IPS-NIHi7 (cell line): ENCODE results near the gene PLXNC1.
A peak's percentile ranks its signal among the peaks of the same experiment; 100 is the strongest.

Experiments
- DNase-seq: peaks from one replicate; pipeline ENCODE4 v3.0.0; 2012; ENCODE audit warnings: mixed read lengths; ENCODE audit errors: extremely low spot score

Gene PLXNC1

GRCh38 chr12:94239332-94239993, 91.1 kb downstream of the PLXNC1 start:
- no peak for DNase-seq

GRCh38 chr12:94240171-94240570, 91.8 kb downstream of the PLXNC1 start:
- DNase-seq, result no peak

- DNase-seq, result no peak
Observed at GRCh38 chr12:94242901-94243300, 94.5 kb downstream of the PLXNC1 start.

GRCh38 chr12:94244165-94245133, 96.1 kb downstream of the PLXNC1 start:
- no peak for DNase-seq

DNA sequence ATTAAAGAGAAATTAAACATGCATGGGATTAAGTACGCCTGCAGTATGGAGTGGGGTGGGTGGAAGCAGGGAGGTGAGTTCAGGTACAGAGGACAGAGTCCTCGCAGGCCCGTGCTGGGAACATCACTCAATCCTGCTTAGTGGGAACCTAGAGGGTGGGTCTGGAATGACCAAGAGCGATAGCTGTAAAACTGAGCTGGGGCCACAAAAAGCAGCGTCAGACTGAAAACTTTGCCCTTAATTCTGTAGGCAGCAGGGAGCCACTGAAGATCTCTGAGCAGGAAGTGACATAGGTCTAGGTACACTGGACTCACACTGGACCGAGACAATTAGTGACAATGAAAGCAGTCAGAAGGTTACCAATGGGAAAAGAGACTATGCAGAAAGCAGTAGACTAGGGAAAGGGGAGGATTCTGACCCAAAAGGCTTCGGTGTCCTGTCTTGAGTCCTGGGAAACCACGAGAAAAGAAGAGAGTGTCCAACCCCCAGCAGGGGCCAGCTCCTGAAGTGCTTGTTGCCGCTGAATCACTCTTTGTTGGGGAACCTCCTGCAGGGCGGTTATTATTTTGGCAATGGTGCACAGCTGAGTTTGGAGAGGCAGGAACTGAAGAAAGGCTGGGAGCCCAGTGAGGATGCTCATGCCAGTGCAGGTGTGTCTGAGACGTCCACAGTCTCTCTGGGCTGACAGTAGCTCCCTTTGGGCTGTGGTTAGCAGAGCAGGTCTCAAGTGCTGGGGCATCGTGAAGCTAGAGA, 97.4 kb downstream of the PLXNC1 start:
- DNase-seq, result no peak

- no peak for DNase-seq
Observed at GRCh38 chr12:94247246-94247645, 98.9 kb downstream of the PLXNC1 start.

DNA sequence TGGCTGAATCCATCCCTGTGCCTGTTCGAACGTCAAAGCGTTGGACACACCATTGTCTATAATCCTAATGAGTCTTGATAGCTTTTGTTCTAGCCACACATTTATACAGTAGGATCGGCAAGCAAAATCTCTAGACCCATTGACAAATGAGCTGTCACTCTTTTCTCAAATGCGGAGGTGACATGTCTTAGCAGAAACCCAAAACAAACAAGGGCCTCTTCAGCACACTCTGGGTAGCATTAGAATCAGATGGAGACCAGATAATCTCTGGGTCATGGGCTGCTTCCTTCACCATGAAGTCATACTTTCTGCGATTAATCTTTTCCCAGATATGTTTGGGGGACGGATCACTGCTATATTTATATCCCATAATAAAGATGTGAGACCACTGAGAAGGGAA, 100.2 kb downstream of the PLXNC1 start:
- DNase-seq, result no peak

DNA sequence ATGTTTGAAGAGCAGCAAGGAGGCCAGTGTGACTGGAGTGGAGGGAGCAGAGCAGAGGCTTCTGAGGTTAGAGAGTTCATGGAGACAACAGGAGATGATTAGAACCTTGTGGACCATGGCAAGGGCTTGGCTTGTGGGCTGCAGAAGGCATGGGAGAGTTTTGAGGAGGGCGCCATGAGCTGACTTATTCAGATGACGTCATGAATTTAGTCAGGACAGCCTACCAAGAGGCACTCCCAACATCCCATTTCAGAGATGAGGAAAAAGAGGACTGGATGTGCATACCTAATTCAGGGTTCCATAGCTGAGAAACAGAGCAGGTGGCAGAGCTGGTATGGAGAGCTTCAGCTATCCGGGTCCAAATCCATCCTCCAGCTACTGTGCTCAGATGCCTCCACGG, 101.8 kb downstream of the PLXNC1 start:
- no peak for DNase-seq

GRCh38 chr12:94254270-94254669, 105.9 kb downstream of the PLXNC1 start:
- DNase-seq, result no peak

GRCh38 chr12:94255006-94255405, 106.6 kb downstream of the PLXNC1 start:
- DNase-seq, result no peak

DNA sequence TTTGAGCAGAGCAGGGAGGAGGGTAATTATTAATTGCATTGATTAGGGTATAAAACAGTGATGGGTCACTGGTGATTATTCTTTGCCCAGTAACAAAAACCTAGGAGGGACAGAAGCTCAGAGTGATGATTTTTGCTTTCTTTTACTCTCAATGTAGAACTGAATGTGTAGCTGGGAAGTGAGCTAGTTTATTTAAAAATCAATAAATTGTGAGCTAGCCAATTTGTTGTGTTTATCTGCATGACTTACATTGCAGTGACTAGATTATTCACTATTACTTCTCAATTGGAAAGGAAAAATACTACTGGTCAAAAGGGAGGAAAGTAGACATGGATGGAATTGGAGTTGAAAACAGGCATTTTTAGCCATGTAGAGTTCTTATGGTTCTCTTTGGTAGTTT, 107.1 kb downstream of the PLXNC1 start:
- no peak for DNase-seq

DNA sequence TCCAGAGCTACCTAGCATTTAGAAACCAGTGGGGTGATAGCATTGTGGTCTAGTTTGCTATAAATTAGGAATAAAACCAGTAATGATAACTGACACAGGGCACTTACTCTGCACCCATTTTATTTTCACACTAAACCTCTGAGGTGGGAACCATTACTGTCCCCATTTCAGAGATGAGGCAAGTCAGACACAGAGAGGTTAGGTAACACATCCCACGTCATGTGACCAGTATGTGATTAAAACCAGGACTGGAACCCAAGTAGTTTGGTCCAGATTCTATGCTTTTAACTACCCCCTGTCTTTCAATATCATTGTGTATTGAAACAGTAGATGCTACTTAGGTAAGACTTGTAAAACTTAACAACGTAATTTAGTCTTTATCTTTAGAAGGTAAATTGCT, 110.2 kb downstream of the PLXNC1 start:
- DNase-seq, result no peak

GRCh38 chr12:94260017-94260416, 111.6 kb downstream of the PLXNC1 start:
- DNase-seq, result no peak

- no peak for DNase-seq
Observed at GRCh38 chr12:94260717-94261116, 112.3 kb downstream of the PLXNC1 start.

- peak; percentile 64 for DNase-seq
Observed at GRCh38 chr12:94261119-94261518, 112.7 kb downstream of the PLXNC1 start.

DNA sequence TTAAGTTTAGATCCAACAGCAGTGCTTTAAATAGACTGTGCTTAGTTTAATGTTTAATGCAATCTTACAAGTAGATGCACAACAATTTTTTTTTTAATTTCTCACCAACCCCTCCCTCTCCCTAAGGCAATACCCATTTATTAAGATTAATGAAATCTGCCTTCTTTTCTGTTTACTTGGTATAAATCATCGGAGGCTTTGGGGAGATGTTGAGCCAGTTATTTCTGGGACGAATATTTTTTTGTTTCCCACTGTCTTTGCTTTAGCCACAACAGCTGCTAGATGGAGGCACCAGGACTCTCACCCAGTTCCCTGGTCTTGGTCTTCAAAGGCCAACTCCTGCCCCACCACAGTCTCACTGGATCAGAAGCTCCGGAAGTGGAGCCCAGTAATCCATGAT, 113.4 kb downstream of the PLXNC1 start:
- no peak for DNase-seq

- no peak for DNase-seq
Observed at GRCh38 chr12:94262228-94263010, 114.0 kb downstream of the PLXNC1 start.

DNA sequence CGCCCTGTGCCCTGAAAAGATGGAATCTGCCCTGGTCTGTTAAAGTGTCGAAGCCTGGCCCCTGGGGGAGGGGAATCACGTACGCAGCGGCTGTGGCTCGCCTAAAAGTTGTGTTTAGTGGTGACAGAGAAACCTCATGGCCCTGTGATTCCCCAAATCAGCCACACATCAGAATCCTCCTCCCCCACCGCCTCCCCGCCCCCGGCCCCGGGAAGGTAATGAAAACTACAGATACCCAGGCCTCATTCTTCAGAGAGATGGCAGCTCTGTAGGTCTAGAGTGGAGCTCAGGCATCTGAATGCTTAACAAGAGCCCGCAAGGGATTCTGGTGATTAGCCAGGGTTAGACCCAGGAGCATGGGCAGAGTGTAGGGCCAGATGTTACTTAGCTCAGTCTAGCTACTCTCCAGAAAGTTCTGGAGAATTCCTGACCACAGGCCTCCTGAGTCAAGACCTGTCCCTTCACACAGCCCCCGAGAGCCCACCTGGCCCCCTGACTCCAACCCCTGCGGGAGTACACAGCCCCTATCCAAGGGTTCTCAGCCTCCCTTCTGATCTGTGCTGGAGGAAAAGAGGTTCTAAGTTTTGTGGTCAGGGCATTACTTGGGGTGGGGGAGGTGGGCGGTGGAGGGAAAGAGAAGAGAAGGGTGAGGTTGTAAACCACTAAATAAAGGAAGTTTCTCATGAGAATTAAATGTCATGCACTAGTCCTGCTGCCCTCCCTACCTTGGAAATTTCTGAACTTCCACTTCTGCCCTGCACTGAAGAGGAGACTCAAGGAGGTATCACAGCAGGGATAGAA, 114.8 kb downstream of the PLXNC1 start:
- DNase-seq, result no peak

- DNase-seq, result peak; percentile 68
Observed at GRCh38 chr12:94263905-94264561, 115.7 kb downstream of the PLXNC1 start.
